ENCODE data around the gene ZNF311.
"Not testable (repeated sequence)": the region's sequence is repeated elsewhere in the genome, so short reads cannot be mapped to it uniquely, and the experiment has no call there.

The ZNF311 gene

GRCh38 chr6:28956331-28956730, 48.8 kb downstream of the ZNF311 start:
- FAIRE-seq, result no peak
- no peak for TF ChIP-seq POU2F2 (IDR thresholded peaks at IDR 0.05; ENCODE audit: low read depth, low read length)
- no peak for TF ChIP-seq POLR2A (IDR thresholded peaks at IDR 0.05; ENCODE audit: low read depth, low read length)
- no peak for TF ChIP-seq SPI1 (IDR thresholded peaks at IDR 0.05; ENCODE audit: low read depth, low read length)
- no peak for TF ChIP-seq PAX5 (IDR thresholded peaks at IDR 0.05; ENCODE audit: insufficient read depth, low read length, severe bottlenecking)
- no peak for TF ChIP-seq TAF1 (IDR thresholded peaks at IDR 0.05; ENCODE audit: low read depth, low read length)
- no peak for TF ChIP-seq POLR2AphosphoS5 (IDR thresholded peaks at IDR 0.05; ENCODE audit: low read depth, low read length)

GRCh38 chr6:28953585-28954258, 51.4 kb downstream of the ZNF311 start:
- DNase-seq (ENCODE audit: insufficient read length, low spot score), result no peak
- peak; percentile 65 for FAIRE-seq
- TF ChIP-seq TAF1 (IDR thresholded peaks at IDR 0.05; ENCODE audit: low read depth, low read length), result no peak
- TF ChIP-seq POLR2A (IDR thresholded peaks at IDR 0.05; ENCODE audit: low read depth, low read length), result no peak
- no peak for TF ChIP-seq POU2F2 (IDR thresholded peaks at IDR 0.05; ENCODE audit: low read depth, low read length)
- TF ChIP-seq PAX5 (IDR thresholded peaks at IDR 0.05; ENCODE audit: insufficient read depth, low read length, severe bottlenecking), result no peak
- TF ChIP-seq SPI1 (IDR thresholded peaks at IDR 0.05; ENCODE audit: low read depth, low read length), result no peak
- no peak for TF ChIP-seq POLR2AphosphoS5 (IDR thresholded peaks at IDR 0.05; ENCODE audit: low read depth, low read length)

More at GRCh38 chr6:28956331-28956730, 48.8 kb downstream of the ZNF311 start:
- no peak for DNase-seq (ENCODE audit: insufficient read length, low spot score)

DNA sequence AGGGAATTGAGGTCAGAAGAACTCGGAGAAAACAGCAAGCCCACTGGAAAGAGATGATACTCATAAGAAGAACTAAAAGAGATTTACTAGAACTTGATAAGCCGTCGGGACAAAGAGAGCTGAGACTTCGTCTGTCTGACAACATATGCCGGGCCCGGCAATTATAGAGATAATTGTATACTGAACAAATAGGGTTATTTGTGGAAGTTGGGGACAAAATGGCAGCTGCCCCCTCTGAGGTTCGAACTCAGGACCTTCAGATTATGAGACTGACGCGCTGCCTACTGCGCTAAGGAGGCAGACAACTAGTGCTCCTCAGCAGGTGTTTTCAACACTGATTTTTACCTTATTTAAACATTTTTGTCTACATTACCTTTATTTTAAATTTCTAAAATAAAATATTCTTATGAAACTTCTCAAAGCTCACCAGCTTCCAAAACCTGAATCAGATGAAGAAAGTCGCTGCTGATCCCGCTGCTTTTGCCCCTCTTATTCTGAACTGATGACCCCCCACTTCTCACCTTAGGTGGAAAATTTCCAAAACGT, 52.0 kb downstream of the ZNF311 start:
- DNase-seq (ENCODE audit: insufficient read length, low spot score) (no peak), FAIRE-seq (no peak)
- no peak for TF ChIP-seq PAX5 (IDR thresholded peaks at IDR 0.05; ENCODE audit: insufficient read depth, low read length, severe bottlenecking)
- TF ChIP-seq POLR2A (IDR thresholded peaks at IDR 0.05; ENCODE audit: low read depth, low read length), result no peak
- no peak for TF ChIP-seq TAF1 (IDR thresholded peaks at IDR 0.05; ENCODE audit: low read depth, low read length)
- no peak for TF ChIP-seq SPI1 (IDR thresholded peaks at IDR 0.05; ENCODE audit: low read depth, low read length)
- TF ChIP-seq POLR2AphosphoS5 (IDR thresholded peaks at IDR 0.05; ENCODE audit: low read depth, low read length), result no peak
- no peak for TF ChIP-seq POU2F2 (IDR thresholded peaks at IDR 0.05; ENCODE audit: low read depth, low read length)

DNA sequence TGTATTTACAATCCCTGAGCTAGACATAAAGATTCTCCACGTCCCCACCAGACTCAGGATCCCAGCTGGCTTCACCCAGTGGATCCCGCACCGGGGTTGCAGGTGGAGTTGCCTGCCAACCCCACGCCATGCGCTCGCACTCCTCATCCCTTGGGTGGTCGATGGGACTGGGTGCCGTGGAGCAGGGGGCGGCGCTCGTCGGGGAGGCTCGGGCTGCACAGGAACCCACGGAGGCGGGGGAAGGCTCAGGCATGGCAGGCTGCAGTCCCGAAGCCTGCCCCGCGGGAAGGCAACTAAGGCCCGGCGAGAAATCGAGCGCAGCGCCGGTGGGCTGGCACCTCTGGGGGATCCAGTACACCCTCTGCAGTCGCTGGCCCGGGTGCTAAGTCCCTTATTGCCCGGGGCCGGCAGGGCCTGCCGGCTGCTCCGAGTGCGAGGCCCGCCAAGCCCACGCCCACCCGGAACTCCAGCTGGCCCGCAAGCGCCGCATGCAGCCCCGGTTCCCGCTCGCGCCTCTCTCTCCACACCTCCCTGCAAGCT, 55.4 kb downstream of the ZNF311 start:
- DNase-seq (ENCODE audit: insufficient read length, low spot score); FAIRE-seq: not testable (repeated sequence)

- no peak for FAIRE-seq
- DNase-seq (ENCODE audit: insufficient read length, low spot score), result no peak
These were observed 56.2 kb downstream of the ZNF311 start for GRCh38 chr6:28948782-28949486.

GRCh38 chr6:28947831-28948270, 57.3 kb downstream of the ZNF311 start:
- TF ChIP-seq TAF1 (IDR thresholded peaks at IDR 0.05; ENCODE audit: low read depth, low read length) (no peak), POU2F2 (IDR thresholded peaks at IDR 0.05; ENCODE audit: low read depth, low read length) (no peak), PAX5 (IDR thresholded peaks at IDR 0.05; ENCODE audit: insufficient read depth, low read length, severe bottlenecking) (no peak)
- FAIRE-seq (no peak), DNase-seq (ENCODE audit: insufficient read length, low spot score) (no peak)

More at GRCh38 chr6:28948782-28949486, 56.2 kb downstream of the ZNF311 start:
- TF ChIP-seq POLR2A (IDR thresholded peaks at IDR 0.05; ENCODE audit: low read depth, low read length) (no peak), PAX5 (IDR thresholded peaks at IDR 0.05; ENCODE audit: insufficient read depth, low read length, severe bottlenecking) (no peak), POU2F2 (IDR thresholded peaks at IDR 0.05; ENCODE audit: low read depth, low read length) (no peak), TAF1 (IDR thresholded peaks at IDR 0.05; ENCODE audit: low read depth, low read length) (no peak), SPI1 (IDR thresholded peaks at IDR 0.05; ENCODE audit: low read depth, low read length) (no peak), POLR2AphosphoS5 (IDR thresholded peaks at IDR 0.05; ENCODE audit: low read depth, low read length) (no peak)

- FAIRE-seq (no peak), DNase-seq (ENCODE audit: insufficient read length, low spot score) (no peak)
- TF ChIP-seq POU2F2 (IDR thresholded peaks at IDR 0.05; ENCODE audit: low read depth, low read length), result no peak
- no peak for TF ChIP-seq SPI1 (IDR thresholded peaks at IDR 0.05; ENCODE audit: low read depth, low read length)
- TF ChIP-seq POLR2AphosphoS5 (IDR thresholded peaks at IDR 0.05; ENCODE audit: low read depth, low read length), result no peak
These were observed 57.9 kb downstream of the ZNF311 start for GRCh38 chr6:28947067-28947765.

DNA sequence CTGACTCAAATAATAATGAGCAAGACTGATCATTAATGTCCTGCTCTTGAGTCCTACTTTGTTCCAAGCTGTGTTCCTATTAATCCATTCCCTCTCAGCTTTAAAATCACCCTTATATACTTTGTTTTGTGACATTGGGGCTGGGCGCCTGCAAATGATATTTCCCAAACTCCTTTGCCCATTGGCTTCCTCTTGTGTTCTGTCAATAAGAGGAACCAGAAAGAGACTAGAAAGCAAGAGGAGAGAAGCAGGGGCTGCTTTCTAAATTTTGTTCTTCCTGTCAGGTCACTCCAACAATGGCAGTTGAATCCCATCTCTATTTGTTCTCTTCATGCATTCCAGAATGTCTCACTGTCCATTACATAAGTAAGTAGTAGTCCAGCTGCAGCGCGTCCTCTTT, 59.8 kb downstream of the ZNF311 start:
- FAIRE-seq, result no peak
- no peak for DNase-seq (ENCODE audit: insufficient read length, low spot score)
- TF ChIP-seq TAF1 (IDR thresholded peaks at IDR 0.05; ENCODE audit: low read depth, low read length), result no peak
- TF ChIP-seq POU2F2 (IDR thresholded peaks at IDR 0.05; ENCODE audit: low read depth, low read length), result no peak
- TF ChIP-seq POLR2AphosphoS5 (IDR thresholded peaks at IDR 0.05; ENCODE audit: low read depth, low read length), result no peak
- no peak for TF ChIP-seq SPI1 (IDR thresholded peaks at IDR 0.05; ENCODE audit: low read depth, low read length)
- no peak for TF ChIP-seq POLR2A (IDR thresholded peaks at IDR 0.05; ENCODE audit: low read depth, low read length)
- TF ChIP-seq PAX5 (IDR thresholded peaks at IDR 0.05; ENCODE audit: insufficient read depth, low read length, severe bottlenecking), result no peak
